Osteocyte (in vitro differentiated cells): ENCODE measurements around the gene ALS2. TPM values are rescaled to one million over a fixed set of nuclear protein-coding genes. Genes with fewer than 3 reads are reported as not detected.

Experiments used
- DNase-seq: peaks from one replicate; pipeline ENCODE4 v3.0.0; 2021; ENCODE audit warnings: mixed read lengths; ENCODE audit not compliant: unreplicated experiment; ENCODE audit errors: extremely low spot score
- H3K27ac Mint-ChIP-seq: one replicate; pipeline ENCODE4 v1.8.0; 2021; ENCODE audit warnings: mild to moderate bottlenecking, mixed read lengths; ENCODE audit not compliant: unreplicated experiment
- H3K27me3 Mint-ChIP-seq: one replicate; pipeline ENCODE4 v1.8.0; 2021; ENCODE audit warnings: mixed read lengths; ENCODE audit not compliant: unreplicated experiment
- H3K36me3 Mint-ChIP-seq: one replicate; pipeline ENCODE4 v1.8.0; 2021; ENCODE audit warnings: mixed read lengths; ENCODE audit not compliant: unreplicated experiment
- H3K4me1 Mint-ChIP-seq: one replicate; pipeline ENCODE4 v1.8.0; 2021; ENCODE audit warnings: mixed read lengths; ENCODE audit not compliant: unreplicated experiment
- H3K4me3 Mint-ChIP-seq: one replicate; pipeline ENCODE4 v1.8.0; 2021; ENCODE audit warnings: mild to moderate bottlenecking, moderate library complexity, mixed read lengths; ENCODE audit not compliant: unreplicated experiment
- H3K9me3 Mint-ChIP-seq: one replicate; pipeline ENCODE4 v1.8.0; 2021; ENCODE audit warnings: mixed read lengths; ENCODE audit not compliant: unreplicated experiment
- total RNA-seq: library from RNA; stranded (reverse); gene quantifications from 2 replicates; pipeline ENCODE4 v1.2.1, GENCODE V29; 2021
- TF ChIP-seq, protein P1 (sequence below): fragments of 200-600 bp; sonication (generic); IDR thresholded peaks from 2 replicates; pipeline ENCODE4 v1.5.0; 2021; ENCODE audit warnings: antibody characterized with exemption, mild to moderate bottlenecking, moderate library complexity

ALS2 gene
- total RNA-seq, 1 donor from 2014 or later, result 35.5 TPM

DNA sequence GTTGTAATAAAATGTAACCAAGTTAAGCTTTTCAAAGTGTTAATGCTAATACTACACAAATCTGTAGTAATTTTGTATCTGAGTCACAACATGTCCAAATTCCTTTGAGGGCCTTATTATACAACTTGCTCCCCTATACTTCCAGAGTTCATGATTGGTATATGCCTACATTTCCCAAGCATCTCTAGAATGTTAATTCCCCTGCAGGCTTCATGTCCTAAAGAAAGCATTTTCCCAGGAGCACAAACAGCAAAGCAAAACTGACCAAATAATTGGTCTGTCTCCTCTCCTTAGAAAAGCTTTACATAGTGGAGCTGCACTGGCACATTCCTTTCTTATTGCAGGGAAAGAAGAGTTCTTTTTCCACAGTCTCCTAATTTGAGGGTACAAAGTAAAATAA lies 3.7 kb downstream of the ALS2 start:
- Mint-ChIP-seq H3K4me1 (peaks cover 63% of the 10 kb centered on the region), H3K9me3 (no peaks in the 10 kb centered on the region), H3K36me3 (peaks cover 2% of the 10 kb centered on the region), H3K4me3 (peak overlapping the region; percentile 5), H3K27ac (peak overlapping the region; percentile 50), H3K27me3 (no peaks in the 10 kb centered on the region)
- DNase-seq, result no peak
- TF ChIP-seq, protein P1, sequence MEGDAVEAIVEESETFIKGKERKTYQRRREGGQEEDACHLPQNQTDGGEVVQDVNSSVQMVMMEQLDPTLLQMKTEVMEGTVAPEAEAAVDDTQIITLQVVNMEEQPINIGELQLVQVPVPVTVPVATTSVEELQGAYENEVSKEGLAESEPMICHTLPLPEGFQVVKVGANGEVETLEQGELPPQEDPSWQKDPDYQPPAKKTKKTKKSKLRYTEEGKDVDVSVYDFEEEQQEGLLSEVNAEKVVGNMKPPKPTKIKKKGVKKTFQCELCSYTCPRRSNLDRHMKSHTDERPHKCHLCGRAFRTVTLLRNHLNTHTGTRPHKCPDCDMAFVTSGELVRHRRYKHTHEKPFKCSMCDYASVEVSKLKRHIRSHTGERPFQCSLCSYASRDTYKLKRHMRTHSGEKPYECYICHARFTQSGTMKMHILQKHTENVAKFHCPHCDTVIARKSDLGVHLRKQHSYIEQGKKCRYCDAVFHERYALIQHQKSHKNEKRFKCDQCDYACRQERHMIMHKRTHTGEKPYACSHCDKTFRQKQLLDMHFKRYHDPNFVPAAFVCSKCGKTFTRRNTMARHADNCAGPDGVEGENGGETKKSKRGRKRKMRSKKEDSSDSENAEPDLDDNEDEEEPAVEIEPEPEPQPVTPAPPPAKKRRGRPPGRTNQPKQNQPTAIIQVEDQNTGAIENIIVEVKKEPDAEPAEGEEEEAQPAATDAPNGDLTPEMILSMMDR, result no peak

DNA sequence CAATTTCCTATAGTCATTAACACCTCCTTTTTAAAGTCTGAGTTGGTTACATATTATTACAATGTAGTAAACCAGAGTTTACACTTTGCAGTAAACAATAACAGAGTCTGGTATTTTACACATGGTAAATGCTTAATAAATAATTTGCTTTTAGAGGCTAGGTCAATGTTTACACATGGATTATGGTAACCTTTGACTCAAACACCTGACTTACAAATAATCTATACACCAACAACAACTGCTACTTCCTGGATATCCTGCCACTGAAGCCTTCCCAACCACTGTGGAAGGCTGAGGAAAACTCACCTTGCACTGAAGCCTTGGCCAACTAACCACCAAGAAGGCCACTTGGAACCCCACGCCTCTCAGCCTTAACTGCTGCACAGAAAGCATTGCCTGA lies 5.4 kb downstream of the ALS2 start:
- Mint-ChIP-seq H3K4me3 (no peak overlapping the region), H3K27me3 (no peaks in the 10 kb centered on the region), H3K27ac (no peak overlapping the region), H3K36me3 (peaks cover 2% of the 10 kb centered on the region), H3K4me1 (peaks cover 70% of the 10 kb centered on the region), H3K9me3 (no peaks in the 10 kb centered on the region)
- no peak for DNase-seq
- TF ChIP-seq, protein P1, result no peak

DNA sequence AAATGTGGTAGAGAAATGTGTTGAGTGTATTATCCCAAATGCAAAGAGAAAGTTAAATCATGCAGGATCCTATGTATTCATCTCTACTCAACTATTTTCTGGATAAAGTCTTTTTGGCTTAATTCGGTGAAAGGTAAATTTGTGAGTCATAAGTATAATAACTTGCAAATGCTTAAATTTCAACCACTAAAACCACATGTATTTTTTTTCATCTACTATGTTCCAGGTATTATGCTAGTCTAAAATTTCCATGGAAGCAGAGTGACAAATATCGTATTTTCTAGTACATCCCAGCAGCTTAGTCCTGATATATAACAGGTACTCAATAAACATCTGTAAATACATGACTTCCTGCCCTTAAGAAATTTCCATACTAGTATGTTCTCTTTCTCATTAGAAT lies 6.2 kb downstream of the ALS2 start:
- Mint-ChIP-seq H3K4me3 (no peak overlapping the region), H3K27ac (no peak overlapping the region), H3K4me1 (peaks cover 70% of the 10 kb centered on the region), H3K9me3 (no peaks in the 10 kb centered on the region), H3K36me3 (peaks cover 2% of the 10 kb centered on the region), H3K27me3 (no peaks in the 10 kb centered on the region)
- TF ChIP-seq, protein P1, result no peak
- no peak for DNase-seq

DNA sequence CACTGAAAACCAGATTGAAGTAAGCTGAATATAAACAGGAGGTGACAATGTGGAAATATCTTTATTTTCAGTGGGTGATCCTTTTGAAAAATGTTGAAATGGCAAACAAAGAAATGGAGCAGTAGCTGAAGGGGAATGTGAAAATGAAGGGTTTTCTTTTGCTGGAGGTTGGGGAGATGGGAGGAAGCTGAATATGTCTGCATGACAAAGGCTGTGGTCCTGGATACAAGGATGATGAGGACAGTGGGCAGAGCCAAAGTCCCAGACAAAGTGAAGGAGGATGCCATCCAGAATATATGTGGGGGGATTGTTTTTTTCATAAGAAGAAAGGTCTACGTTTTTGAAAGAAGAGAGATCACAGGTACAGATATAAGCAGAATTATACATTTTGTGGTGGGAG lies 6.7 kb downstream of the ALS2 start:
- peaks cover 70% of the 10 kb centered on the region for H3K4me1 Mint-ChIP-seq
- no peaks in the 10 kb centered on the region for H3K9me3 Mint-ChIP-seq
- no peak overlapping the region for H3K27ac Mint-ChIP-seq

DNA sequence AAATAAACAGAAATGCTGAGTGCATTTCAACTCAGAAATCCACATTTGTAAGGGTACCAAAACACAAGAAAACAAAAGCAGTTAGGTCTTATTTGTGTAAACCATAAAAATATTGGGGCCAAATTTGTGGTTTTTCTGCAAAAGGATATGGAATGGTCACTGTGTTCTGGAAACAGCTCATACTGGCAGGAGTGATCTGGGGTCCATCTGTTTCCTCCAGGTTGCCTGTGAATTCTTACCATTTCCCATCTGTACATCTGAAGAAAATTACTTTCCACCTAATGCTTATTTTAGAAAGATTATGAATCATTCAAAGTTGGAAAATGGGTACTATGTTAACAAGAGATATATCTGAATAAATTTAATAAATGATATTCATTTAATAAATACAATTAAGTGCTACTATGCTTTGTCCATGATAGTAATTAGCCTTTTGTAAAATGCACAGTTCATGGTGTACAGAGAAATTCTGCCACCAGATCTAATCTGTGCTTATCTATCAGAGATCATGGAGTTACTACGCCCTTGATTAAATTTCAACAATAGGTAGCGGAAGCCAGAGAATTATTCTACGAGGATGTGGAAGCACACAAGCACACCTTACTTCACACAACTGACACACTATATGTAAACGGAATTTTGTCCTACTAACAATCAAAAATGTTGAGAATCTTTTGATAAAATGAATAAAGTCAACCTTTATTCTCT lies 10.9 kb downstream of the ALS2 start:
- H3K4me1 Mint-ChIP-seq, result peaks cover 44% of the 10 kb centered on the region

More for the DNA sequence above, 6.7 kb downstream of the ALS2 start:
- Mint-ChIP-seq H3K36me3 (peaks cover 2% of the 10 kb centered on the region), H3K4me3 (no peak overlapping the region), H3K27me3 (no peaks in the 10 kb centered on the region)
- no peak for DNase-seq
- TF ChIP-seq, protein P1, result no peak

More for the DNA sequence above, 10.9 kb downstream of the ALS2 start:
- H3K9me3 Mint-ChIP-seq, result no peaks in the 10 kb centered on the region
- no peak for DNase-seq
- H3K36me3 Mint-ChIP-seq, result peaks cover 9% of the 10 kb centered on the region
- TF ChIP-seq, protein P1, result no peak
- no peak overlapping the region for H3K4me3 Mint-ChIP-seq
- H3K27ac Mint-ChIP-seq, result no peak overlapping the region
- H3K27me3 Mint-ChIP-seq, result no peaks in the 10 kb centered on the region
